ENCODE measurements around the gene CFAP61.

DNA sequence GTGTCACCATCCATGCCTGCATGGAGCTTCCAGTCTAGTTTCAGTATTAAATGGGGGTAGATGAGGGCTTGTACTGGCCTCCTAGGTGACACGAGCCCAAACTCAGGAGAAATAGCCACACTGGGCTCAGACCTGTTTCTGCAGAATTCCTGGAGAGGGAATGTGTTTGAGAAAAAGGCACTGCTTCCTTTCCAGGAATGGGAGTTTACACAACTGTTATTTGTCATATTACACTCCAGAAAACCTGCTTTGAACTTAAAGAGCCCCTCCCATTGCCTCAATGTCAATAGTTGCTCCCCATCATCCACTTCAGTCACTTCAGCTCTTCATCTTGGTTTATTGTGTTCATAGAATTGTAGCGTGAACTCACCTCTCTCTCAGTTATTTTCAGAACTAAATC is 151.5 kb downstream of the CFAP61 start:
- TF ChIP-seq, protein P1, sequence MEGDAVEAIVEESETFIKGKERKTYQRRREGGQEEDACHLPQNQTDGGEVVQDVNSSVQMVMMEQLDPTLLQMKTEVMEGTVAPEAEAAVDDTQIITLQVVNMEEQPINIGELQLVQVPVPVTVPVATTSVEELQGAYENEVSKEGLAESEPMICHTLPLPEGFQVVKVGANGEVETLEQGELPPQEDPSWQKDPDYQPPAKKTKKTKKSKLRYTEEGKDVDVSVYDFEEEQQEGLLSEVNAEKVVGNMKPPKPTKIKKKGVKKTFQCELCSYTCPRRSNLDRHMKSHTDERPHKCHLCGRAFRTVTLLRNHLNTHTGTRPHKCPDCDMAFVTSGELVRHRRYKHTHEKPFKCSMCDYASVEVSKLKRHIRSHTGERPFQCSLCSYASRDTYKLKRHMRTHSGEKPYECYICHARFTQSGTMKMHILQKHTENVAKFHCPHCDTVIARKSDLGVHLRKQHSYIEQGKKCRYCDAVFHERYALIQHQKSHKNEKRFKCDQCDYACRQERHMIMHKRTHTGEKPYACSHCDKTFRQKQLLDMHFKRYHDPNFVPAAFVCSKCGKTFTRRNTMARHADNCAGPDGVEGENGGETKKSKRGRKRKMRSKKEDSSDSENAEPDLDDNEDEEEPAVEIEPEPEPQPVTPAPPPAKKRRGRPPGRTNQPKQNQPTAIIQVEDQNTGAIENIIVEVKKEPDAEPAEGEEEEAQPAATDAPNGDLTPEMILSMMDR (conservative IDR thresholded peaks at IDR 0.05; ENCODE audit: low read depth, low read length), result no peak
- TF ChIP-seq EZH2 (IDR thresholded peaks at IDR 0.05; ENCODE audit: low read length, unreplicated experiment), result no peak
- TF ChIP-seq EZH2phosphoT487 (IDR thresholded peaks at IDR 0.05; ENCODE audit: borderline replicate concordance, low read length), result no peak
